ENCODE measurements around the gene CTNNA2. TPM values are rescaled to one million over a fixed set of nuclear protein-coding genes. Genes with fewer than 3 reads are reported as not detected.

CTNNA2 gene
- total RNA-seq (2014; rRNA removed; shearing (Covaris generic)), result 0.02 TPM in 1 of 2 replicates, not detected in the other

DNA sequence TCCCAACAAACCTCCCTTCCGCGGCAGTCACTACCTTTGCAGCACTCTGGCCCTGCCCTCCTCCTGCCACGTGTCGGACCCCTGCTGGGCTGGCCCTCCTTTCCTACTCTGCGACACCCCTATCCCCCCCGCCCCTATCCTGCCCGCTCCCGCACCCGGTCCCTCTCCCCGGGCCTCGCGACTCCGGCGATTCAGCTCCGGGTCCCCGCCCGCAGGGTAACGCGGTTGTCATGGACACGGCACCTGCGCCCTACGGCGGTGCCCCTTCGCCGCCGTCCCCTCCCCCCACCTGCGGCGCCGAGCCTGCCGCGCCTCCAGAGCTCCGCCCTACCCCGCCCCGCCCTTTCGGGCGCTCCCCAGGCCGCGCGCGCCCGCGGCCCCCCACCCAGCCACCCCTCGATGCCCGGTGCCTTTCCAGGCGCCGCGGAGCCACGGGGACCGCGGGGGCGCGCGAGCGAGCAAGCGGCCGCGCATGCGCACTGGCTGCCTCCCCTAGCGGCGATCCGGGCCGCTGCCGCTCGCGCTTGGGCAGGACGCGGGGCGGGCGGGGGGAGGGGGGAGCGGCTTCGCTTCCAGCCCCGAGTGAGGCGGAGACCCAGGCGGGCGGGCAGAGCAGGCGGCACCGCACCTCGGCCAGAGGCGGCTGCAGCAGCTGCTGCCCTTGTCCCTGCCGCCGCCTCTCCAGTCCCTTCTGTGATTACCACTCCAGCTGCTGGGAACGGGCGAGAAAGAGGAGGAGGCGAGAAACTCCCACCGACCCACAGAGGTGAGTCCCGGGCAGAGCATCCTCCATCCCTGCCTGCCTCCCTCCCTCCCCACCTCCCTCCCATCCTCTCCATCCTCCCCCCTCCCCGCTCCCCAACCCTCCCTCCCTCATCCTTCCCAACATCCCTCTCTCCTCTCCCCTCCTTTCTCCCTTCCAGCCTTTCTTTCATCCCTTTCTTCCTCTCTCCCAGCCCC, at the start of gene CTNNA2:
TSS of gene CTNNA2 (plus strand) at position 610 of the 960 bp plus-strand sequence.
- peak; percentile 32 for DNase-seq (ENCODE audit: low read depth)

DNA sequence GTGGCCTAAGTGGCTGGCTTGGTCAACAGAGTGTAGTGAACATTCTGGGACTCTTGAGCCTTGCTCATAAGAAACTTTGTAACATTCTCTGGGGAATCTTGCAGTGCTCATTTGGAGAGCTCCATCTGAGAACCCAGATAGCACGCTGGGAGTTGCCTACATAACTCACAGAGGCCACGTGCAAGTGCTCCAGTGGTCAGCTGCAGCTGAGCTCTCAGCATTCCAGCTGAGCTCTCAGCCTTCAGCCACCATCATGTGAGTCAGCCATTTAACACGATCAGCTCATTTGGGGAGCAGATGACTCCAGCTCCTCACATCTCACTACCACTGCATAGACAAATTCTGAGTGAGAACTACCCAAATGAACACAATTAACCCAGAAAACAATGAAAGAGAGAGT, 25.5 kb upstream of the CTNNA2 start:
- DNase-seq (ENCODE audit: low read depth), result no peak

DNA sequence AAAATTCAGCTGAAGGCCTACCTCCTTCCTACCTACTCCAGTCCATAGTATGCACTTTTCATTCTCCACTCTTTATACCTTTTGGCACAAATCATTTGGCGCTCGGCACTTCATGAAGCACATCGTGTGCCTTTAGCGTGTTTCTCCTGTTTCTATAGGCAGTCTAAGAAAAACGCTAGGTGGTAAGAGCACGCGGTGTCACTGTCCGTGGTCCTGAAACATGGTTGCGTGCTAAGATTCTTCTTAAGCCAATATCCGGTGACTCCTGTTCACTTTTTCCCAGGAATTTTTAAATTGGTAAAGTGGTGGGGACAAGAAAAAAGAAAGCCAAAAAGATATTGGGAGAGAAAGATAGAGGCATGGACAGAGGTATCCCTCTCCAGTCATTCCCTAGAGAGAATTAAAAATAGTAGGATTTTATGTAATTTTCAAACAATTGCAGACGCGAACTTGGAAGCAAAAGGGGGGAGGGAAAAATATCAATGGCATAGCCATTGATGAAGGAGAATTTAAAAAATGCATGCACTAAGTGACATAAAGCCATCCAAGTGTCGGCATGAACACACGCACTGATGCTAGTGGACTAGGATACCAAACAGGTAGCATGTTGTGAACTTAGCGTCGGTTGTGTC, 1.4 kb upstream of the CTNNA2 start:
- peak; percentile 2 for DNase-seq (ENCODE audit: low read depth)

DNA sequence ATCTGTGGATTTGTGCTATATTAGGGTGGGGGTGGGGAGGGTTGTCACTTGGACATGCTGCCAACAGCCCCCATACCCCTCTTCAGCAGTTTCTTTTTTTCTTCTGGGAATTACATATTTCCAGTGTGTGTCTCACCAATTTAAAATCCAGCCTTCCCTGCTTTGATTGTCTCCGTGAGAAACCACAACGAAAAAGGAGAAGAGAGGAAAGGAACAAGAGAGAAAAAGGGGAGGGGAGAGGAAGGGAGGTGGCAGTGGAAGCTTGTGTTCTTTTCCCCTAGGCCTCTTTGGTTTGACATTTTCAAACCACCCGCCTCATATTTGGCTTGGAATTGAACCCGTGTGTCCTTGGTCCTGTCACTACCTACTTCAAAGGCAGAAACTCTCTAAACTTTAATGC, 860 bp downstream of the CTNNA2 start:
- no peak for DNase-seq (ENCODE audit: low read depth)

DNA sequence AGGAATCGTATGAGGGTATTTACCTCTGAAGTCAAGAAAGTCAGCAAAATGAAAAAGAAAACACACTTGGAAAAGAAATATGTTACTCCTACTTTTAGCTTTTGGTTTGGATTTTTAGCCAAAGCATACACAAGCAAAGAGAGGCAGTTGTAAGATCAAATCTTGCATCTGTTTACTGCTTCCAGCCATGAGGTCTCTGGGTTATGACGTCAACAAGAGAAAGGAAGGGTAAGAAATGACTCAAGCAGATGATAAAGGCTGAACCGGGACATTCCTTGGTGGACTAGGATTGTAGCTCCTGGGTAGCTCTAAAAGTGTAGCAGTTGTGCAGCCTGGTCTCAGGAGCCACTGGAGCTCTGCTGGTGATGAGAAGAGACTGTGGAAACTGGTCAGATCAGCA, 16.8 kb downstream of the CTNNA2 start:
- no peak for DNase-seq (ENCODE audit: low read depth)

DNA sequence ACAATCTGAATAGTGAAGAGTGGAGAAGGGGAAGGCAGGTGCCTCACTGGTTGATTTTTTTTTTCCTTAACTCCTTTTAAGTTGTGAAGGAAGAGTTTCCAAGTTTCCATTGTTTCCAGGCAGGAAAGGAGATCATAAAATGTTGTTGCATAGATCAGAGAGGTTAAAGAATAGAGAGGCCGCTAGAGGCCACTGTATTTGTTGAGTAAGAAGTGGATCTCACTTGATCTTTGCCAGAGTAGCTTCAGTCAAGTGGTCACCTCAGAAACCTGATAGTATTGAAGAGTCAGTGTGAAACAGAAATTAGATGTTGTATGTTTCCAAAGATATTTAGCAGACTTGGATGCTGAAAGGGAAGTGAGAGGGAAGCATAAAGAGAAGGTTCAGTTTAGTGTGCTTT, 17.6 kb downstream of the CTNNA2 start:
- DNase-seq (ENCODE audit: low read depth), result peak; percentile 2

DNA sequence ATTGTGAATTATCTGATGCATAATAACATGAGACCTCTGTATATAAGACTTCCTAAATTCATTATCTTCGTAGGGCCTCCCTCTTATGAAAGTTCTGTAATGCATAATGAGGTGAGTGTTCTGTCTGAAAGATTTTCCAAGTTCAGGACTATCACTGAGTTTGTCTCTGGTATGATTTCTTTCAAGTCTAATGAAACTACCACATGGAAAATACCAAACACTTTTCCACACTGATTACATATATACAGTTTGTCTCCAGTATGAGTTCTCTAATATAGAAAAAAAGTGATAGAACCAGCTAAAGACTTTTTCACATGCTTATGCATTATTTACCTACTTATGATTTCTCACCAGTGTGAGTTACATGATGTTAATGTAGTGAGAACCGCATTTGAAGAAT, 34.7 kb downstream of the CTNNA2 start:
- no peak for DNase-seq (ENCODE audit: low read depth)

DNA sequence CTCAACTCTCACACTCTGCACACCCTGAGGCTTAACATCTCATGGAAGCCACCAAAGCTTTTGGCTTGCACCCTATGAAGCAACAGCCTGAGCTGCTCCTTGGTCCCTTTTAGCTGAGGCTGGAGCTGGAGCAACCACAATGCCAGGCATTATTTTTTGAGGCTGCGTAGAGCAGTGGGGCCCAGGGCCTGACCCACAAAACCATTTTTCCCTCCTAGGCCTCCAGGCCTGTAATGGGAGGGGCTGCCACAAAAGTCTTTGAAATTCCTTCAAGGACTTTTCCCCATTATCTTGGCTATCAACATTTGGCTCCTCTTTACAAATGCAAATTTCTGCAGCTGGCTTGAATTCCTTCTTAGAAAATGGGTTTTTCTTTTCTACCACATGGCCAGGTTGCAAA, 39.8 kb downstream of the CTNNA2 start:
- no peak for DNase-seq (ENCODE audit: low read depth)

DNA sequence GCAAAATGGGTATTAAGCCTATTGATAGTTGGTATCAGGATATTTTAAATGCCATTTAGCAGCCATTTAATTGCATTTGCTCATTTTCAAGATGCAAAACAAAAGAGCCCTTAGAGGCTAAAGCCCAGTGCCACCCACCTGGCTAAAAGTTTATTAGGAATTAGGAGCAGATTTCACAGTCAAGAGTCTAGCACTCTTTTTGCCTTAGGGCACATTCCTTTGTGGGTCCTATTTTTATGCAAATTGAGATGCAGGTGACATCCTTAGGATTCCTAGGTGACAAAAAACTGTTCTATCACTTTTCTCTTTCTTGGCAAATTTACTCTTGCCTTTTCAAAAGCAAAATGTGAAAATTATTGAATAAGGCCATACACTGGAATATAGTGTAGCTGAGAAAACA, 42.0 kb downstream of the CTNNA2 start:
- DNase-seq (ENCODE audit: low read depth), result no peak

DNA sequence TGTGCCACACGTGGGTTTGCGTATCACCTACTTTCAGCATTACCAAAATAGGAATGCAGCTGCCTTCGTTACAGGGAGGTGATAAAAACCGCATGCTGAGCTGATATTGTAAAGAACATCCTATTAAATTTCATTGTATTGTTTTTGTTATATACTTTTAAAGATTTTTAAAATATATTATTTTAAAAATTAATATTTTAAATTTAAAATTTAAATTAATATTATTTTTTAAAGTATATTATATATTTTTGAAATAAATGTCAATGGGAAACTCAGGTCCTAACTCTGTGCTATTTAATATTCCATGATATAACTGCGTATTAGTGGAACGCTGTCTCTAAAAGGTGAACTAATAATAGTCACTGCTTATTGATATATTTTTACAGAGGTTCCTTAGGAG, 51.2 kb downstream of the CTNNA2 start:
- DNase-seq (ENCODE audit: low read depth), result no peak

DNA sequence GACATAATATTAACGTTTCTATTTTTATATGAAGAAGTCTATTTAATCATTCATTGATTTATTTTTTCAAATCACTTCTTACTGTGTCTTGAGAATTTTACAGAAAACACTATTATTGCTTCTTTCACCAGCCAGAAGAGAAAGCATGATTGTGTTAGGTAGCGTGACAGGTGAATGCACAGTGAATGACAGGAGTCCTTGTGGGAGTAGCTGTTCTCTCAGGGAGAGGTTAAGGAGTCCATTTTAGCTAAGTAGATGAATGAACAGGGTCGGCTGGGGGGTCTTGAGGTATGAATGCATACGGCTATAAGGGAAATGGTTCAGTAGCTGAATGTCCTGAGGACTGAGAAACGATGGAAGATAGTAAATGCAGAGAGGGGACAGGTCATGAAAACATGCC, 56.2 kb downstream of the CTNNA2 start:
- DNase-seq (ENCODE audit: low read depth), result no peak

DNA sequence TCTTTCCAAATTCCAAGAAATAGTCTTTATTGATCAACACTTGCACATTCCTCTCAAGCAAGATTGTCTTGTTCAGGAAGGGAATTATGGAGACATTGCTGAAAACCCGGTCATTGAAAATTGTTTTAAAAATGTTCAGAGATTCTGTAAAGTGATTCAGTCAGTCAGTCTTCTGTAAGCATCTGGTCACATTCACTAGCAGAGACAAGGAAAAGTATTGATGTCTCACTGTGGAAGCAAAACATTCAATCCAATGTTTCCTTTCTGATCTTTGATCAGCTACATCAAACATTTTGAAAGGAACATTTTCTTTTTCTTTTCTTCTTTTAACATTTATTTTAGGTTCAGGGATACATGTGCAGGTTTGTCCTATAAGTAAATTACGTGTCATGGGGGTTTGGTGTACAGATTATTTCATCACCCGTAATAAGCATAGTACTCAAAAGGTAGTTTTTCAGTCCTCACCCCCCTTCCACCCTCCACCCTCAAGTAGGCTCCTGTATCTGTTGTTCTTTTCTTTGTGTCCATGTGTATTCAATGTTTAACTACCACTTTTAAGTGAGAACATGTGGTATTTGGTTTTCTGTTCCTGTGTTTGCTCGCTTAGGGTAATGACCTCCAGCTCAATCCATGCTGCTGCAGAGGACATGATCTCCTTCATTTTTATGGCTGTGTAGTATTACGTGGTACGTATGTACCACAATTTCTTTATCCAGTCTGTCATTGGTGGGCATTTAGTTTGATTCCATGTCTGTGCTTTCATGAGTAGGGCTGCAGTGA, 61.2 kb downstream of the CTNNA2 start:
- DNase-seq (ENCODE audit: low read depth), result no peak

DNA sequence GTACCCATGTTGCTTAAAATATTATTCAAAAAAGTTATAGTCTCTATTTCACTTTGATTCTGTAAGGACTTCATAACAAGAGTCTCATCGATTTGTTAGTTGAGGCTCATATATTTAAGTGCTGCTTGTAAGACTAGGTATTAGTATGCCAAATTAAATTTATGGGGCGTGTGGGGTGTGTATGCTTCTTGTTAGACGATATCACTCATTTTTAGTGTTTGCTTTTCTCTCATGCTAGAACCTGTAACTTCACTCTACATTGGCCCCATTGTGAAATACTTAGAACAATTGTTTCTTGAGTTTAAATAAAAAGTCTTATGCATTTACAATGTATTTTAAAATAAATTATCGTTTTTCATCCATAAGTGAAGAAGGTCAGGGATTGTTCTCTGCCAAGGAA, 63.6 kb downstream of the CTNNA2 start:
- no peak for DNase-seq (ENCODE audit: low read depth)

DNA sequence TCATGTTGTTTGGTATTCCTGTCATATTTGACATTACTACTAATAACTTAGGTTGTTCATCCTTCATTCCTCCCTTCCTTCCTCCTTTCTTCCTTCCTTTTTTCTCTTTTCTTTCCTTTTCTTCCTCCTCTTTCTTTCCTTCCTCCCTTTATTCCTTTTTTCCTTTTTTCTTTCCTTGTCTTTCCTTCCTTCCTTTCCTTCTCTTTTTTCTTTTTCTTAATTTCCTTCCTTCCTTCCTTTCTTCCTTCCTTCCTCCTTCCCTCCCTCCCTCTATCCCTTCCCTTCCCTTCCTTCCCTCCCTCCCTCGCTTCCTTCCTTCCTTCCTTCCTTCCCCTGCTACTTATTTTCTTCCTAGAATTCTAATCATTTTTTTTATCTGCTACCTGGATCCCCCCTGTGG, 66.1 kb downstream of the CTNNA2 start:
- no peak for DNase-seq (ENCODE audit: low read depth)

DNA sequence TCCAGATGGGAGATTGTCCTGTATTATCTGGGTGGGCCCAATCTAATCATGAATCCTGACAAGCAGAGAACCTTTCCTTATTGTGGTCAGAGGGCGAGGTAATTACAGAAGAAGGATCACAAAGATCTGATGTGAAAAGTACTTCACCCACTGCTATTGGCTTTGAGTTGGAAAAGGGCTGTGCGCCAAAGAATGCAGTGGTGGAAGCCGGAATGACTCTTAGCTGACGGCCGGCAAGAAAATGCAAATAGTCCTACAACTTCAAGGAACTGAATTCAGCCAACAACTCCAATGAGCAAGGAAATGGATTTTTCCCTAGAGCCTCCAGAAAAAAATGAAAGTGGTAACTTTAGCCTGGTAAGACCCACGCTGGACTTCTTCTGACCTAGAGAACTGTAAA, 67.3 kb downstream of the CTNNA2 start:
- DNase-seq (ENCODE audit: low read depth), result no peak

DNA sequence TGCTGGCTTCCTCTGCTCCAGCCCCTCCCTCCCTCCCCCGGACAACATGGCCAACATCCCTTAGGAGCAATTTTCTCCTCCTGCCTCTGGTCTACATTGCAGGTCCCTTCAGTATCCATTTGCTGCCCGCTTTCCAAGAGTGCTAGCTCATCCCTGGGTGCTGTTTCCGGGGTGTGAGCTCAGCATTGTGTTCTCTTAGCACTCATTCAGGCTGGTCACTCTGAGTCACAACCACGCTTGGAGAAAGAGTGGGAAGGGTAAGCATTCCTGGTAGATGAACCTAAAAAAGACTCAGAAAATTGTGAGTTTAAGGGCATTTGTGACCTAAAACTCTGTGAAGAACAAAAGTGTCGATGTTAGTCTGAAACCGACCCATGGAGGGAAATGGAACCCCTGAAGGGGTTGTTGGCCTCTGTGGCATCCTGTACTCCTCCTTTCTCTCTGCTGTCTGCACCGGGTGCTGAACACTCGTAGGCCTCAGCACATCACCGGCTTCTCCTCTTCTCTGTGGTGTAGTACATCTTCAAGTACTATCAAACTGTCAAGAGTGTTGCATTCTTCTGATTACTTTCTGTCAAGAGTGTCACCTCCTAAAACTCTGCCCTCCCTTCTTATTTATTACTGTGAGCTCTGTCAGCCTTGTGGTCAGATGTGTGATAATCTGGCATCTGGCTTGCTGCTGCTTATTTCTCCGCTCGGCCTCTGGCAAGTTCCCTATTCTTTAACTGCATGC, 73.0 kb downstream of the CTNNA2 start:
- peak; percentile 11 for DNase-seq (ENCODE audit: low read depth)

DNA sequence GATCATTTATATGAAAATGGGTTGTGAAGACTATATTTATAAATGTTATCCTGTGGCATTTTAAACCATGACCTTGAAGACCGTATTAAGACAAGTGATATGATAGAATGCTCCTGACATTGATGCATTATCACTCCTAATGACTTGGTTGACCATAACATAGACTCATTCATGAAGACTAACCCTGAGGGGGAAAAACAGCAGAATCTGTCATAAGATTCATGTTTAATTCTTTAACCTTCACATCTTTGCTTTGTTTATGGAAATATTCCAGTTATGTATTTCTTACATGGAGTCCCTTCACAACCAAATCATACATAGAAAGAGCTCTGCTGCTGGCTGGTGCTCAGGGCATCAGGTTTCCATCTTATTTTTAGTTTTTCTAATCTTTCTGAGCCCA, 78.4 kb downstream of the CTNNA2 start:
- no peak for DNase-seq (ENCODE audit: low read depth)

DNA sequence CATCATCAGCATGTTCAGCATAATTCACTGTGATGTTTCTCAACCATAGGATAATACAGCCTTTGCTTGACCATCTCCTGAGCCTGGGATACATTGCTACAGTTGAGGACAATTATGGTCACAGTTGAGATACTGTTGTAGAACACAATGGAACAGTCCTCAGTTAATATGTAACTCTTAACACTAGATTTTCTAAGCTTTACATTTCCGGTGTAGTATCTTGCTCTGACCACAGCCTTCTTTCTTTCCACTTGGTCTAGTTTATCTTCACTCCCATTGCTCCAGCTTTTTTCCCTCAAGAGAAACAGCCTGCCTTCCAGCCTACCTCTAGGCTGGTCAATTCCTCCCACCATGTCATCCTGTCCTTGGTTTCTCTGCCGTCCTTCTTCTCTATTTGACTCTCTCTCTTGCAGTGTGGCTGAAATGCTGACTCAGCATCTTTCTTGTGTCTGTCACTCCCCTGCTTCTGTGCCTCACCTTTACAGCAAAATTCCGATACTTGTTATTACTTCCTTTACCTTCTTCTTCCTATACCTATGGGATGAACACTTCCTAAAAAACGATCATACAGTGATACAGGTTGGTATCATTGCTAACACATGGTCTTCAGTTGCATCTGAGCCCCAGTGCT, 80.5 kb downstream of the CTNNA2 start:
- no peak for DNase-seq (ENCODE audit: low read depth)

DNA sequence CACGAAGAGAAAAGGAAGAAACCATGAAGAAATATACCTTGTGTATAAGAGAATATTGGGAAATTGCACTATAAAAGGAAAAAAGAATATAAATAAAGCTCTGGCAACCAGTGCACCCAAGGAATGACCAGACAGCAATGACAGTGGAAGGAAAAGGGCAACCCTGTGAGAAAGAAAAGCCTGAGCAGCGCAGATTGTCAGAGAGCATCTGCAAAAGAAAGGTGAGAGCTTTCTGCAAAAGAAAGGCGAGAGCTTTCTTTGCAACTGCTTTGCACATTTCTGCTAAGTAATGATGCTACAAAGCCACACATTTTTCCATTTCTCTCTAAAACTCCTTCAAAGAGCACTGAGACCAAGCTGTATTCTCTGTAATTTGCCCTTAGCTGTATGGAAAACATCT, 83.6 kb downstream of the CTNNA2 start:
- DNase-seq (ENCODE audit: low read depth), result no peak

DNA sequence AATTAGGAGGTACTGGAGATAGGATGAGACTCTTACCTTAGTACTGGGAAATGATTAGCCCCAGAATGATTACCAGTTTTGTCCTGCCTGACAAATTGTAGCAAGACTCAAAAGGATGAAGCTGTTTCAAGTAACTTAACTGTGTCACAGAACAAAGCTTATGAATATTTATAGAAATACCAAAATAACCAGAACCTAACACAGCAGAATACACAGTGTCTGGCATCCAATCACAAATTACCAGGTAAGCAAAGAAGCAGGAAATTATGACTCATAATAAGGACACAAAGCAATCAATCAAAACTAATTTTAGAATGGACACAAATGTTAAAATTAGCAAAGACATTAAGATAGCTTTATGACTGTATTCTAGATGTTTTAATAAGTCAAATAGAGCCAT, 91.9 kb downstream of the CTNNA2 start:
- DNase-seq (ENCODE audit: low read depth), result no peak

DNA sequence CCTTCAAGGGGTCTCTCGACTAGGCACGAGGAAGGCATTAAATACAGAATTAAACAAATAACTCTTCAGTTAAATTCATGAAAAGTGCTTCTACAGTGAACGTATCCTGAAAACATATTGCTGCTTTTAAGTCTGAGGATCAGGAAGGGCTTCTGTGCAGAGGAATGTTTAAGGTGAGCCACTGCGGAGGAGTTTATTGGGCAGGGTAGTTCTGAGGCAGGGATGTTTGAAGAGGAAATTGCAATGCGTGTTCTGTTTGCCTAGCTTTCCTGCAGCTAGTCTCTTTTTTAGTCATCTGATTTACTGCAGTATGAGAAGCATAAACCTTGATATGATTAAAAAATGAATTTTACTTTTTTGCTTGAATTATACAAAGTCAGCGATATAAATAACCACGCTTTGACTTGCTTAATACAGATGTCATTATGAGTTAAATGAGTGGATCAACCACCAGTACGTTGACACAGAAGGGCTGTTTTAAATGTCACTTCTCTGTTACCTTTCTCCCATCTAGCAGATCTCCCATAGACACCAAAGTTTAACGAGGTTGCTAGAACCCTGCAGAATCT, 98.7 kb downstream of the CTNNA2 start:
- no peak for DNase-seq (ENCODE audit: low read depth)

Data from M059J (cell line).